Esophagus squamous epithelium (tissue), 5 donors: ENCODE measurements around the gene CFAP77. TPM values are rescaled to one million over a fixed set of nuclear protein-coding genes. Genes with fewer than 3 reads are reported as not detected.

Experiments used
- DNase-seq: peaks from one replicate; lab custom pipeline; 2025; lab: John Stamatoyannopoulos, UW
- H3K27ac ChIP-seq, 4 donors: fragments of 200-600 bp; sonication (generic); one replicate each; pipeline ENCODE4 v1.5.1; 2016 to 2019; ENCODE audit warnings: mild to moderate bottlenecking in 1 of 4
- H3K27me3 ChIP-seq, 4 donors: fragments of 200-600 bp; sonication (generic); 1 replicate in 3 of 4; 2 replicates in 1 of 4; pipeline versions ENCODE4 v1.5.1 to v1.6.0; 2017 to 2021; ENCODE audit warnings: antibody characterized with exemption in 1 of 4
- H3K36me3 ChIP-seq, 3 donors: fragments of 200-600 bp; sonication (generic); one replicate each; pipeline ENCODE4 v1.5.1; 2016 to 2019
- H3K4me1 ChIP-seq, 3 donors: fragments of 200-600 bp; sonication (generic); one replicate each; pipeline ENCODE4 v1.5.1; 2017 to 2019
- H3K4me3 ChIP-seq, 4 donors: fragments of 200-600 bp; sonication (generic); 1 replicate in 3 of 4; 2 replicates in 1 of 4; pipeline ENCODE4 v1.5.1; 2016 to 2019; ENCODE audit warnings: mild to moderate bottlenecking in 2 of 4, moderate library complexity in 1 of 4
- H3K9me3 ChIP-seq, 3 donors: fragments of 200-600 bp; sonication (generic); one replicate each; pipeline ENCODE4 v1.5.1; 2016 to 2019
- POLR2A ChIP-seq, 4 donors: fragments of 450-650 bp; IDR thresholded peaks; one replicate each; pipeline ENCODE4 v1.6.1; 2017; ENCODE audit warnings: antibody characterized with exemption in 4 of 4, mild to moderate bottlenecking in 4 of 4, moderate library complexity in 3 of 4
- WGBS, 2 donors: methylation state at CpG; one replicate each; pipeline ENCODE4 v1.1.5; 2018; 5-methylcytosine and 5-hydroxymethylcytosine counted together
- intact Hi-C: fragments of 100-400 bp; cut with DNase I; formaldehyde crosslinking; loops from one replicate; pipeline ENCODE4 v1.15.0; 2022
- total RNA-seq, 4 donors: library from RNA; depleted of rRNA; stranded (reverse); fragments of >200 nt; gene quantifications; one replicate each; pipeline ENCODE4 v1.1.0, GENCODE V29; 2016
- TF ChIP-seq, protein P1 (sequence below), 6 experiments: fragments of 450-650 bp in 4 of 6; fragments of 200-600 bp in 2 of 6; sonication (generic) in 2 of 6; IDR thresholded peaks; one replicate each; pipeline ENCODE4 v1.5.1; 2016 to 2019; ENCODE audit warnings: antibody characterized with exemption in 6 of 6, mild to moderate bottlenecking in 4 of 6, moderate library complexity in 4 of 6
- donor health status: DM: yes; HTN: yes; CAD: no.

CFAP77 gene
- total RNA-seq, 4 donors from 2014 or later: not detected

DNA sequence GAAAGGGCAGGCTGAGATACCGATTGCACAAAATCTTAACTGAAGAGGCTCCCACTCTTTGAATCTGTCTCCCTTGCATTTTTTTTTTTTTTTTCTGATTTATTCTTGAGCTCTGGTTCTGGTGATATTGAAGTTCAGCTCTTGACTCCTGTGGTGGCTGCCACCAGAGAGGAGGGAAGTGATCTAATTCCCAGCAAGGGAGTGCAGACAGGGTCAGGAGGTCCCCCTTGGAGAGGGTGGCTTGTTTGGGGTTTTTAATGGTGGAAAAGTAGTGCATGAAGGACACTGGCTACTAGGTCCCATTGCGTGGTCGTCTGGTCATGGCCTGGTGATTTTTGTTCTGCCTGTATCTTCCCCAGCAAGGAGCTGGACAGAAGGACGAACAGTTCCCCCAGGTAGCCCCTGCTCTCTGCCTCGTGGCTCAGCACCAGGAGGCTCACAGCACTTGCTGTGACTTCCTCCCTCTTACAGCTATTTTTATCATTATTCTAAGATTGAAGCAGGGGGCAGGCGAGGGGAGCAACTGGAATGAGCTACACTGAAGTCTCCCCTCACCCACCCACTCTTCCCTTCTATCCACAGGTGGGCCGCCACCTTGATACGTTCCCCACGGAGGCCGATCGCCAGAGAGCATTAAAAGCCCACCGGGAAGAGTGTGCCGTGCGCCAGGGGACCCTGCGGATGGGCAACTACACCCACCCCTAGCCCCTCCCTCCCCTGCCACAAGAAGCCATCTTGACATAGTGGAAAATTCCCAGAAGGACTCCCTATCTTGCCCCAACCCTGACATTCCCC lies 162.0 kb downstream of the CFAP77 start:
- no peaks in the 10 kb centered on the region for H3K9me3 ChIP-seq
- H3K4me1 ChIP-seq: no peaks in the 10 kb centered on the region
- no peak for DNase-seq
- TF ChIP-seq, protein P1, sequence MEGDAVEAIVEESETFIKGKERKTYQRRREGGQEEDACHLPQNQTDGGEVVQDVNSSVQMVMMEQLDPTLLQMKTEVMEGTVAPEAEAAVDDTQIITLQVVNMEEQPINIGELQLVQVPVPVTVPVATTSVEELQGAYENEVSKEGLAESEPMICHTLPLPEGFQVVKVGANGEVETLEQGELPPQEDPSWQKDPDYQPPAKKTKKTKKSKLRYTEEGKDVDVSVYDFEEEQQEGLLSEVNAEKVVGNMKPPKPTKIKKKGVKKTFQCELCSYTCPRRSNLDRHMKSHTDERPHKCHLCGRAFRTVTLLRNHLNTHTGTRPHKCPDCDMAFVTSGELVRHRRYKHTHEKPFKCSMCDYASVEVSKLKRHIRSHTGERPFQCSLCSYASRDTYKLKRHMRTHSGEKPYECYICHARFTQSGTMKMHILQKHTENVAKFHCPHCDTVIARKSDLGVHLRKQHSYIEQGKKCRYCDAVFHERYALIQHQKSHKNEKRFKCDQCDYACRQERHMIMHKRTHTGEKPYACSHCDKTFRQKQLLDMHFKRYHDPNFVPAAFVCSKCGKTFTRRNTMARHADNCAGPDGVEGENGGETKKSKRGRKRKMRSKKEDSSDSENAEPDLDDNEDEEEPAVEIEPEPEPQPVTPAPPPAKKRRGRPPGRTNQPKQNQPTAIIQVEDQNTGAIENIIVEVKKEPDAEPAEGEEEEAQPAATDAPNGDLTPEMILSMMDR (IDR thresholded peaks at IDR 0.05): no peak
- no peak for TF ChIP-seq POLR2A (IDR thresholded peaks at IDR 0.05)
- intact Hi-C loops: loop anchor here (10.0 kb wide), 1 partner anchor 157 kb away; the partner anchor contains the start of gene CFAP77
- peaks cover 0 to 71% (median 0%) of the 10 kb centered on the region in 4 donors for H3K27me3 ChIP-seq
- no peak overlapping the region for H3K27ac ChIP-seq
- no peak overlapping the region for H3K4me3 ChIP-seq
- H3K36me3 ChIP-seq: no peaks in the 10 kb centered on the region
- 72 to 75% methylated on average over 14 to 15 of the region's 15 CpGs for WGBS, 2 donors

DNA sequence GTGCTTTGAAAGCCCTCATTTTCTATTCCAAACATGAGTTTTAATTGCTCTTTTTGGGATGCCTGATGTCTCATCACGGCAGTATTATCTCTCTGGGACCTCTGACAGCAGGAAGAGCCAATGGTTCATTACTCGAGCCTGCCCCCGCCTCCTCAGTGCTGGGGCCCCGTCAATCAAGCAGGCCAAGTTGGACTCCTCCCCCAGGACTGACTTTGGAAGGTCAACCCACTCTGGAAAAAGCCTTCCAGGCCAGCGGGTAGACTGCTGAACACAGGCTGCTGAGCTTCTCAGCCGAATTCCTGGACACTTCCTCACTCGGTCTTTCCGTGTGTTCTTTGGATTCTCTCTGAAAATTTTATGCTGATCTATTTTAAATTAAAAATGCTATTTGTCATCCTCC lies 162.9 kb downstream of the CFAP77 start:
- intact Hi-C loops: loop anchor here (10.0 kb wide), 1 partner anchor 158 kb away; the partner anchor contains the start of gene CFAP77
- no peaks in the 10 kb centered on the region for H3K36me3 ChIP-seq
- H3K4me1 ChIP-seq: no peaks in the 10 kb centered on the region
- H3K27me3 ChIP-seq: peaks cover 0 to 73% (median 2%) of the 10 kb centered on the region in 4 donors
- no peak for DNase-seq
- H3K9me3 ChIP-seq: no peaks in the 10 kb centered on the region
- WGBS, 2 donors: 17 to 39% methylated on average over 8 of the region's 8 CpGs
- H3K27ac ChIP-seq: no peak overlapping the region
- TF ChIP-seq POLR2A (IDR thresholded peaks at IDR 0.05): no peak
- TF ChIP-seq, protein P1 (IDR thresholded peaks at IDR 0.05): no peak
- no peak overlapping the region for H3K4me3 ChIP-seq

DNA sequence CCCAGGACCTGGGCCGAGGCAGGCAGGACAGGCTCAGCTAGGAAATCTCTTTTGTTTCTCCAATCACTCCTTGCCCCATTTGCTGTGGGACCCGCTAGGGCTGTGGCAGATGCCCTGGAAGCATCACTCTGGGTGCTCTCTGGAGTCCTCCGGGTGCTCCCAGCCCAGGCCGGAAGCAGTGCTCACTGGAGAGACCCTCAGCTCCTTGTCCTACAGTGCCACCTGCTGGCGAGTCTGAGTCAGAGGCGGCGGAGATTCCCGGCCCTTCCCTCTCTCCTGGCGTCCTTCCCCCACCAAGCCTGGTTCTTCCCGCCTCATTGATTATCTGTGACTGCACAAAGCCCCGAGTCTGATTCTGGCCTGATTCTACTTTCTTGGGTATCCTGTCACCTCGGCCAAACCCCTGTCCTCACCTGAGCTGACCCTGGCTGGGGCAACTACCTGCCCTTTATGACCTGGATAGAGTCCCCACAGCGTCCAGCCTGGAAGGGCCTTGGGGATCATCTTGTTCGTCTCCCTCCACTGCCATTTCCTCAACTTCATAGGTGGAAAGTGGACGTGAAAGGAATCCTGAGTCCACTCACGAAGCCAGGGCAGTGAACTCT lies 165.1 kb downstream of the CFAP77 start:
- no peak overlapping the region for H3K27ac ChIP-seq
- DNase-seq: no peak
- intact Hi-C loops: loop anchor here (10.0 kb wide), 1 partner anchor 160 kb away; the partner anchor contains the start of gene CFAP77

DNA sequence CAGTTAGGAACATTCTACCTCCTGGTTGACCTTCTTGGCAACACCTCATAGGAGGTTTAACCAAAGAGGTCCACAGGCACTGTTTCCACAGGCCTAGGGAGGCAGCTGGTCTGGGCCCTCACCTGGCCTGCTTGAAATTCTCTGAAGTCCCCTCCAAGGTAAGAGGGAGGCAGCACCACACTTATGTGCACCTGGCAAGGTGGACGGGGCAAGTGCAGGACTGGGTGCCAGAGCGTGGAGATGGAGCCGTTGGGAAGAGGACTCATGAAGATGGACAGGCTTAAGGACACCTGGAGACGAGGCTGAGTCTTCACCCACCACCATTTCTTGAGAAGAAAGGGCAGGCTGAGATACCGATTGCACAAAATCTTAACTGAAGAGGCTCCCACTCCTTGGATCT lies 165.8 kb downstream of the CFAP77 start:
- Histone ChIP-seq H3K4me3 (no peak overlapping the region), H3K27ac (no peak overlapping the region), H3K36me3 (no peaks in the 10 kb centered on the region), H3K27me3 (peaks cover 2 to 100% (median 24%) of the 10 kb centered on the region in 4 donors), H3K9me3 (no peaks in the 10 kb centered on the region), H3K4me1 (peaks cover 0 to 13% (median 3%) of the 10 kb centered on the region in 3 donors)
- TF ChIP-seq POLR2A (IDR thresholded peaks at IDR 0.05): no peak
- TF ChIP-seq, protein P1 (IDR thresholded peaks at IDR 0.05): no peak
- intact Hi-C loops: loop anchor here (10.0 kb wide), 1 partner anchor 161 kb away; the partner anchor contains the start of gene CFAP77
- DNase-seq: no peak
- WGBS, 2 donors: 53 to 82% methylated on average over 4 to 5 of the region's 5 CpGs

More for the DNA sequence above, 165.1 kb downstream of the CFAP77 start:
- Histone ChIP-seq H3K36me3 (no peaks in the 10 kb centered on the region), H3K4me3 (no peak overlapping the region), H3K9me3 (no peaks in the 10 kb centered on the region), H3K4me1 (peaks cover 0 to 6% (median 0%) of the 10 kb centered on the region in 3 donors), H3K27me3 (peaks cover 0 to 94% (median 17%) of the 10 kb centered on the region in 4 donors)
- 12 to 27% methylated on average over 8 to 16 of the region's 16 CpGs for WGBS, 2 donors
- TF ChIP-seq, protein P1 (IDR thresholded peaks at IDR 0.05): peak; percentile 36 to 76 (median 63)
- TF ChIP-seq POLR2A (IDR thresholded peaks at IDR 0.05): no peak

DNA sequence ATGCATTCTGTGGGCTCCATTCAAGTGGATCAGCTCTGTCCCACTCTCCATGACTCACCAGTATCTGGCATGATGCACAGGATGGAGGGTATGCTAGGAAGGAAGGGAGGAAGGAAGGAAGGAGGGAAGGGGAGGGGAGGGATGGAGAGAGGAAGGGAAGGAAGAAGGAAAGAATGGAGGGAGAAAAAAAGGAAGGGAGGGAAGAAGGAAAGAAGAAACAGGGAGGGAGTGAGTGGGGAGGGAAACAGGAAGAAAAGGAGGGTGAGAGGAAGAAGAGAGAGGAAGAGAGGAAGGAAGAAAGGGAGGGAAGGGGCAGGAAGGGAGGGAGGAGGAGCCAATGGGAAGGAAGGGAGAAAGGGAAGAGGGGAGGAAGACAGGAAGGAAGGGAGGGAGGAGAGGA lies 167.1 kb downstream of the CFAP77 start:
- DNase-seq: no peak
- intact Hi-C loops: loop anchor here (10.0 kb wide), 1 partner anchor 162 kb away; the partner anchor contains the start of gene CFAP77
- H3K36me3 ChIP-seq: no peaks in the 10 kb centered on the region
- no peak overlapping the region for H3K27ac ChIP-seq
- peaks cover 7 to 100% (median 32%) of the 10 kb centered on the region in 4 donors for H3K27me3 ChIP-seq
- H3K4me1 ChIP-seq: peaks cover 3 to 25% (median 5%) of the 10 kb centered on the region in 3 donors
- no peaks in the 10 kb centered on the region for H3K9me3 ChIP-seq
- H3K4me3 ChIP-seq: no peak overlapping the region
- TF ChIP-seq POLR2A (IDR thresholded peaks at IDR 0.05): no peak
- TF ChIP-seq, protein P1 (IDR thresholded peaks at IDR 0.05): no peak
